NCI-H1092 (cell line): ENCODE data around the gene VGF.

ENCODE experiments used
- DNase-seq: peaks from one replicate; lab custom pipeline; 2025; lab: John Stamatoyannopoulos, UW

The VGF gene

DNA sequence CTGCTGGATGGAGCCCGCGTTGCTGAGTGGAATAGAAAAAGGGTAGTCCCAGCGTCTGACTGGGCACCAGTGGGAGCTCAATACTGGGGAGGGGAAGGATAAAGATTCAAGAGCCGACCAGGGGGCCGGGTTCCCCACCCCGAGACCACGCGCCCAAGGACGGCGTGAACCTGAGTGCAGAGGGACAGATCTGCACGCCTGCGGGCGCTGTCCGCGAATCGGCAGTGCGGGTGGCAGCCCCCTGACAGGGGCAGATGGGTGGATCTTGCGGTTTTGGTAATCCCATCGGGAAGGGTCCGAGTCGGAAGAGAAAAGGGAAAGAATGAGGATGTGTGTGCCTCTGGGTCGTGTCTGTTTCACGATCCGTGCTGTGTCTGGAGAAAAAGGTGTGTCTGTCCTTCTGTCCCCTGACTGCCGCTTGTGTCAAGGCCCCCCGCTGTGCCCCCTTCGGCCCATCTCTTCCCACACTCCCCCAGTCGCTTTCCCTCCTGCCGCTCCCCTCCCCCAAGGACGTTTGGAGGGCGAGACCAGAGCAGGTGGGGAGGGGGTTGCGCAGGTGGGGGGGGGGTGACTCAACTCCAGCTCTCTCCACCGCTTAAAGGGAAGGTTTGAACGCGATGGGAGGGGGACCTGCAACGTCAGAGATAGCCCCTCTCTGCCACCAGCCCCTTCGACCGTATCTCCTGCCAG, 734 bp upstream of the VGF start:
- no peak for DNase-seq

DNA sequence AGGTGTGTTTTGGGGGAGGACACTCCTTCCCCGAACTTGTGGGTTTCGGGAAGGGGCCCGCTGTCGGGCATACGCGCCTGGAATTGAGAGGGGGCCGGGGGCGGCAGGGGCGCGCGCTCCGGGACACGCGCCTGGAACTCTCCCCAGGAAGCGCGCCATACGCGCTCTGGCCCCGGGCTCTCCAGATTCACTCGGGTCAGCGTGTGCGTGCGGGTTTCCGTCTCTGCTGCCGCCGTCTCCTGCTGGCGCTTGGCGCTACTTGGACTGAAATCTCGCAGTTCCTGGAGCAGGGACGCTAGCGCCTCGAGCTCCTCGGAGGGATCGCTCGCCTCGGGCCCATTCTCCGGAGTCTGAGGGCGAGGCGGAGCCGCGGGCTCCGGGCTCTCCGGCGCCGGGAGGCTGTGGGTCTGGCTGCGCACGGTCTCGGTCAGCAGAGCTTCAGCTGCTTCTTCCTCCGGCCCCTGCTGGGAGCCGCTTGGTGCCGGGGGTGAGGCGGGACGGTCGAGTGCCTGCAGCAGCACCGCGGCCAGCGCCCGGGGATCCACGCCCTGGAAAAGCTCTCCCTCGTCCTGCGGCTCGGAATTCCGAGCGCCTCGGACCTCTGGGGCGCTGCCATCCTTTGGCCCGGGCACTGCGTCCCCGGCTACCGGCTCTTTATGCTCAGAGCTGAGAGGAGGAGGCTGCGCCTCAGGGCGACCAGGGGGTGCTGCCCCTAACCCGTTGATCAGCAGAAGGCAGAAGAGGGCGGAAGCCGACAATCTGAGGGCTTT, 1.1 kb downstream of the VGF start:
- DNase-seq = no peak

DNA sequence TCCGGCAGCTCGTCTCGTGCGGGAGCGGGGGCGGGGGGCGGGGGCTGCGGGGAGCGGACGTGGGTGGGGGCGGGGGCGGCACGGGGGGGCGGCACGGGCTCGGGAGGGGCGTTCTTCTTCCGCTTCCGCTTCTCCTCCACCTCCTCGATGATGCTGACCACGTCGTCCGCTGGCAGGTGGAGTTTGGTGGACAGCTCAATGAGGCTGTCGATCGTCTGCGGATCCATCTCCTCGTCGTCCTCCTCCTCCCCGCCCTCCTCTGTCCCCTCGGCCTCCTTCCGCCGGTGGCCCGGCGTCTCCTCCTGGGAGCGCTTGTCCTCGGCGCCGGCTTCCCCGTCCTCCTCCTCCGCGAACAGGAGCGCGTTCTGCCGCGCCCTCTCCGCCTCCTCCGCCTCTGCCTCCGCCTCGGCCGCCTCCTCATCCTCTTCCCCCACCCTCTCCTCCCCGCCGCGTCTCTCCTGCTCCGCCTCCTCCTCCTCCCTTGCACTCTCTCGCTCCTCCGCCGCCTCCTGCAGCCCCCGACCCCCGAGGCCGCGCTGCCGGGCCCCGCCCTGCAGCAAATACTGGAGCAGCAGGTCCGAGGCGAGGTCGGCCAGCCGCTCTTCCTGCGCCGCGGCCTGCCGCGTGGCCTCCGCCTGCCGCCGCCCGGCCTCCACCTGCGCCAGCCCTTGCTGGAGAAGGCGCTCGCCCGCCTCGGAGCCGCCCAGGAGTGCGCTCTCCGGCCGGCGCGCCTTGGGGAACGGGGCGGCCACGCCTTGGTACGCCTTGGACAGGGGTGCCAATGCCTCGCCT, 1.9 kb downstream of the VGF start:
- peak; percentile 60 for DNase-seq

DNA sequence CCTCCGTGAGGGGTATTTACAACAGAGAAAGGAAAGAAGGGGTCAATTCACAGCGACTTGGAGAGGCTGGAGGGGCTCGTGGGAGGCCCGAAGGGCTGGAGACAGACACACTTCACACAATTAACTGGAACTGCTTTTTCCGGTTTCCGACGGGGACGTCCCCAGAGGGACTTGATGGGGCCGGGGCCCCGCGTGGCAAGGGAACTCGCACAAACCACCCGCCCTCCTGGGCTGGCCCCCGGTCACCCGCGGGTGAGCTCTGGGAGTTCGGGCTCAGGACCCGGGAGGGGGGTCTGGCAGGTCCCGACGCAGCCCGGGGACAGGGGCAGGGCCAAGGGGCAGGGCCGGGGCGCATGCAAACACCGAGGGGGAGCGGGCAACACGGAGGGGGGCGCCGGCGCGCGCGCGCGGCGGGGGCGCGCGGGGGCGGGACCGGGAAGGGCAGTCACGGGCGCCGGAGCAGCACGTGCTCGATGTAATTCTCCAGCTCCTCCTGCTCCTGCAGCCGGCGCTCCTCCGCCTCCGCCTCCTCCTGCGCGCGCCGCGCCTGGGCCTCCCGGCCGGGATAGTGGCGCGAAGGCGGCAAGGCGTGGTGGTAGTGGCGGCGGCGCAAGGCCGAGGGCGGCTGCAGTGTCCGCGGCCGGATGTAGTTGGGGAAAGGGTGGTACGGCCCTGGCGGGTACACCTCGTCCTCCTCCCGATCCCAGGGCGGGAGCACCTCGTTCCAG, 2.7 kb downstream of the VGF start:
- peak; percentile 61 for DNase-seq

DNA sequence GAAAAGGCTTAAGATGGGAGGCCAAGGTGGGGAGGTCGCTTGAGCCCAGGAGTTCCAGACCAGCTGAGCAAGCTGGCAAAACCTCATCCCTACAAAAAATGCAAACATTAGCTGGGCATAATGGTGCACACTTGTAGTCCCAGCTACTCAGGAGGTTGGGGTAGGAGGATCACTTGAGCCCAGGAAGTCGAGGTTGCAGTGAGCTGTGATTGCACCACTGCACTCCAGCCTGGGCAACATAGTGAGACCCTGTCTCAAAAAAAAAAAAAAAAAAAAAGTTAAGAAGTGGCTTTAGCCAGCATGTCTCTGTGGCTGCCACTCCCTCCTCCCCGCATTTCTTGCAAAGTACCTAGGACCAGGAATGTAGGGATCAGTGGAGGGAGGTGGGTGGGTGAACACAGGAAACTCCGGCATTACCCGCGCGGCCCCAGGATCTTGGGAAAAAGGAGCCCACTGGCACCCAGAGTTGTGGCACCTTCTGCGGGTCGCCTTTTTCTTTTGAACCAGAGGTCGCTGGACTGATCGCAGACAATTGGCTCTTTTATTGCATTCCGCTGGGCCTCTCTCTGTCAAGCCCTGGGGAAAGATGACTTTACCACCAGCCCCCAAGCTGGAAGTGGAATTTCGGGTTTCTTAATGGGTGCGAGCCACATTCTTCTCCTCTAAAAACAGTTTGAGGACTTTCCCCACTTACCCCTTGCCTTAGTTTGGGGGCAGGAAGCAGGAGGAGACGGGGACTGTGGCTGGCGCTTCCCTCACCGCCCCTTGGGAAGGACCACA, 3.5 kb downstream of the VGF start:
- no peak for DNase-seq

DNA sequence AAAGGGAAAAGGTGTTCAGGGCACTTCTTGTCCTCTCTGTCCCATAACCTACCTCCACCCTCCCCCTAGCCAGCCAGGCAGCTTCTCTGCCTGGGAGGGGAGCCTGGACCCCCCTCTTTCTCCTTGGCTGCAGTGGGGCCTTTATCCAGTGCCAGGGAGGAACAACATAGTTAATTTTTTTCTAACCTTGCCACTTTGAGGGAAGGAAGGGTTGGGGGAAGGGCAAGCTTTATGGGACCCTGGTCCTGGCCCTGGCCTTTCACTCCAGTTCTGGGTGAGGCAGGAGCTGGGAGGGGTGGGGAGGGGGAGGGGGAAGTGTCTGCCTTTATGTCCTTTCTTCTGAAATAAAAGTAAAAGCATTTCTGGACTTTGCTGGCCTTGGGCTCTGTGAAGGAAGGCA, 4.5 kb downstream of the VGF start:
- DNase-seq = no peak

DNA sequence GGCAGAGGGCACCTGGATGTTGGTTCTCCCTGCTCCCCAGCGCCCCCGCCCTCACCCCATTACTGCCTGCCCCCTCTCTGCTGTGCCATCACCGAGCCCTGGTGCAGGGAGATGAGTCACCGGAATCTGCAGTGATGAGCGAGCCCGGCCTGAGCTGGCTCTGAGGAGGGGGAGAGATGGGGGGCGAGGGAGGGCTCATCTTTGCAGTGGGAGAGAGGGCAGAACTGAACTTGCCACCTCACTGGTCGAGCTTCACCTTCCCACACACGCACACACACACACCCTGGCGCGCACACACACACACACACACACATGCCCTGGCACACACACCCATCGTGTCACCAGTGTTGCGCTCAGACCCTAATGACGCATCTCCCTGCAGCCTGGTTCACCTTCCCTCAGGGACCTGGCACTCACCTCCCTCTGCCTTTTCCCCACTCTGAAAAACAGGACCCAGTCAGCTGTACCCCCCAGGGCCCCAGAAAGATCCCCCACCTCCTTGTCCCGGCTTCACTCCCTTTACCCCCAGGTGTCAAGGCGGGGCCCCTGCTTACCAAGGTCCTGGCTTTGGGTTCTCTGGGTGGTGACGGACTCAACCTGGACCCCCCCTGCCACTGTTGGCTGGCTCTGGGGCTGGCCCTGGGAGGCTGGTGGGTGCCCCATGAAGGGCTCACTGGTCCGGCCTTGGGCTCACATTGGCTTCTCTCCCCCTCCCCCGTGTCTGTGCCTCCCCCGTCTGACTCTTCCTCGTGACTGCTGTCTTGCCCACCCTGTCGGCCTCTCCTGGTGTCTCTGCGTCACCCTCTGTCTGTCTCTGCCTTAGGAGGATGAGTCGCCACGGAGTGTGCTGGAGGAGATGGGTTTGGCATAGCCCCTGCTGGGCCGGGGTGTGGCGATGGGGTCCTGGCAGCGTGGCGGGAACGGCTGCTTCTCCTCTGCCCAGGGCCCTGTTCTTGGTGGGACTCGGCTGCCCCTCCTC, 5.4 kb downstream of the VGF start:
- DNase-seq = no peak

DNA sequence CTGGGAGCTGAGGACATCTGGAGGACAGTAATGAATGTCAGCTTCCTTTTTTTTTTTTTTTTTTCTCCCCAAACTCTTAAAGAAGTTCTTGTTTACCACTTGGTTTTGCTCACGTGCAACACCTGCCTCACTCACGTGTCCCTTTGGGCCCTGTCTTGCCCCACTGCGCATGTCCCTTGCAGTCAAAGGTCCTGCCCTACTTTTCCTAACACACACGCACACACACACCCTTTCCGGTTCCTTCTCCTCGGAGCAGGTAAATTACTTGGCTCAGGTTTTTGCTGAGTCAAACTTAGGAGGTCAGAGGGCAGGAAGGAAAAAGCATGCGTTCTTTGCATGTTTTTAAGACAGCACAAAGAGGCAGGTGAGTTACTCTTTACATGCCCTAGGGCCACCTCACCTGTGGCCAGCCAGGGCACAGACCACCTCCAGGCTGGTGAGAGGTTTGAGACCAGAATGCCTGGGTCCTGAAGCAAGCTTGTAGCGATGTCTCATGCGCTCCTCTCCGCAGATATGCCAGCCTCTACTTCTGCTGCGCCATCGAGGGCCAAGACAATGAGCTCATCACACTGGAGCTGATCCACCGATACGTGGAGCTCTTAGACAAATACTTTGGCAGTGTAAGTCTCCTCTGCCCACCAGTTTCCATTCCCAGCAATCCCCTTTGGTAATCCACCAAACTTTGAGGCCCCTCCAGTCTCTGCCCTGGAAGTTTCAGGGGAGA, 8.3 kb downstream of the VGF start:
- no peak for DNase-seq

DNA sequence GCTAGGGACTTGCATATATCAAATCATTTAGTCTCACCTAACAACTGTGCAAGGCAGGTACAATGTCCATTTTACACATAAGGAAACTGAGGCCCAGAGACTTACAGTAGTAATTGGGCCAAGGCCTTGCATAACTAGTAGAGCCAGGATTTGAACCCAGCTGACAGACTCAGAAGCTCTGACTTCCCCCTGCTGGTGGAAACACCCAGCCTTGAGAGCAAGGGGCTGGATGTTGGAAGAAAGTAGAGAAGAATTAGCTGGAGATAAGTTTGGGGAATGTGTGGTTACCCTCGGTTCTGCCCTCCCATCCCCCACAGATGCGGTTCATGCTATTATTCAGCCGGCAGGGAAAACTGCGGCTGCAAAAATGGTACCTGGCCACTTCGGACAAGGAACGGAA, 9.1 kb downstream of the VGF start:
- DNase-seq = no peak

DNA sequence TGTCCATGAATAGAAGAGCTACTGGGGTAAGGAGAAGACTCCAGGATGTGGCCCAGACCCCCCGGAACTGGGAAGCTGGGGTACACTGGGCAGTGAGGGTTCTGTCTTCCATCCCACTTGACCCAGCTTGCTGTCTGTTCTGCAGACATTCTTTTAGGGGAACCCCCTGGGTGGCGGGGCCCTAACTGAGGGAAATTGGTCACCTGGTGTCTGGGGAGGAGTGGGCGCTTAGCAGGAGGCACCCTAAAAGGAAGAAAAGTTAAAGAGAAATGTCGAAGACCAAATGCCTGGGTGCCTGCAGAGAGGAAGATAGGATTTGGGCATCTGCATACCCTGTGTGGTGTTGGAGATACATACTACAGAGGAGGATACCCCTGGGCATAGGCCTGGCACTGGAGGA, 10.1 kb downstream of the VGF start:
- no peak for DNase-seq

DNA sequence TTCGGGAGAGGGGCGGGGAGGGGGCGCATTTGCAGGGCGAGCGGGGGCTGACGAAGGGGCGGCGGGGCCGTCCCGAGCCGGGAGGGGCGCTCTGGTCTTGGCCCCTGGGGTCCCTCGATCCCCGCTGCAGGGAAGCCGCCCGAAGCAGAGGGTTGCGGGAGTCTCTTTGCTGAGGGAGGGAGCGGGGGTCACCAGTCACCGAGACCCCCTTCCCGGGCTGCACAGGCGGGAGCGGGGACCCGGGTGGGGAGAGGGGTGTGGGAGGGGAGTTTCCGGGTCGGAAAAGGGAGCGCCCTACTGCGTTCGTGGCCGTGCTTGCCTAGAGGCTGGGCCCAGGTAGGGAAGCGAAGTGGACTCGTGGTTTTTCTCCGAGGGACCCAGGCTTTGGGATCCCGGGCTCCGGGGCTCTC, 10.7 kb downstream of the VGF start:
- no peak for DNase-seq

DNA sequence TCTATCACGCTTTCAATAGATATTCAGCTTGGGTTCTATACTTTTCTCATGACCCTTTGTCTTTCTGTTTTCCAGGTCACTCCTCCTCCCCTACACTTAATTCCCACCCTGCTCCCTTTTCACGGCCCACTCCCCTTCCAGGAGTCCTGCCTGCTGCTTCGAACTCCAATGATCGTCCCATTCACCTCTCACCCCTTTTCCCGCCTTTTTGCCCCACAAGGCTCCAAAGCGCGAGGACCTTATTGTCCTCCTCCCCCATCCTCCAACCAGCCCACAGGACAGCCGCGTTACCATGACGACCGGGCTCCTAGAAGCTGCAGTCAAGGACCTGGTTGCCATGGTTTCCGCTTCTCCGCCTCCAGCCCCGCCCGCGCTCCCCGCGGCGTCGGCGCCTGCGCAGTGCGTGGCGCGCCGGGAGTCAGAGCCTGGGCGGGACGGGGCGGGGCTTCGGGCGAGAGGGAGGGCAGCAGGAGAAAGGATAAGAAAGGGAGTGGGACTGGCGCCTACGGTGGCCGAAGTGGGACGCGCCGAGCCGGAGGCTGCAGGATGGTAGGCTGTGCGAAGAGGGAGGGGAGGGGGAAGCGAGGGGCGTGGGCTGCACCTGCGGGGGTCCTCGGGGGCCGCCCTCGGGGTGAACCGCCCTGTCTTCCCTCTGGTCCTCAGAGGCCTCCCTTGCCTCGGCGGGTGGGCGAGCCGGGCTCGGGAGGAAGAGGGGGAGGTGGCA, 11.2 kb downstream of the VGF start, which contains the start of gene AP1S1:
AP1S1 (plus strand) TSS at position 508 of the 724 bp plus-strand sequence; CDS start at position 547, 39 bp downstream.
- peak; percentile 98 for DNase-seq

DNA sequence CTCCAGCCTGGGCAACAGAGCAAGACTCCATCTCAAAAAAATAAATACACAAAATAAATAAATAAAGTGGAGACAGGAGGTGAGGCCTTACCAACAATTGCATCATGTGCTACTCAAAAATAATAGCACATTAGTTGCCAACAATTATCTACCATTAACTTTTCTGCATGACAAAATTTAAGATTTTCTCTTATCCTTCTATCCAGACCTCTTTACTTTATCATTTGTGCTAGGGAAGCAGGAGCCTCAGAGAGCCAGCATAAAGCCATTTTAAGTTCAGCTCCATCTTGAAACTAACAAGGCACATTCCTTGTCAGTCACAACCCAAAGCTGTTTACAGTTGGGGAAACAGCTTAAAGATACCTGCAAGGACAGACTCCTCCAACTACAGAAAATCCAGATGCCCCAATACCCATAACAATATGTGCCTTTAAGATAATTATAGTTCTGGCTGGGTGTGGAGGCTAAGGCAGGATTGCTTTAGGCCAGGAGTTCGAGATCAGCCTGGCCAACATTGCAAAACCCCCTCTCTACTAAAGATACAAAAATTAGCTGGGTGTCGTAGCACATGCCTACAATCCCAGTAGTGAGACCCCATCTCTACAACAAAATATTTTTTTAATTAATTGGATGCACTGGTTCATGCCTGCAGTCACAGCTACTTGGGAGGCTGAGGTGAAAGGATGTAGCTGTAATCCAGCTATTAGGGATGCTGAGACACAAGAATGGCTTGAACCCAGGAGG, 13.3 kb downstream of the VGF start:
- DNase-seq = no peak

DNA sequence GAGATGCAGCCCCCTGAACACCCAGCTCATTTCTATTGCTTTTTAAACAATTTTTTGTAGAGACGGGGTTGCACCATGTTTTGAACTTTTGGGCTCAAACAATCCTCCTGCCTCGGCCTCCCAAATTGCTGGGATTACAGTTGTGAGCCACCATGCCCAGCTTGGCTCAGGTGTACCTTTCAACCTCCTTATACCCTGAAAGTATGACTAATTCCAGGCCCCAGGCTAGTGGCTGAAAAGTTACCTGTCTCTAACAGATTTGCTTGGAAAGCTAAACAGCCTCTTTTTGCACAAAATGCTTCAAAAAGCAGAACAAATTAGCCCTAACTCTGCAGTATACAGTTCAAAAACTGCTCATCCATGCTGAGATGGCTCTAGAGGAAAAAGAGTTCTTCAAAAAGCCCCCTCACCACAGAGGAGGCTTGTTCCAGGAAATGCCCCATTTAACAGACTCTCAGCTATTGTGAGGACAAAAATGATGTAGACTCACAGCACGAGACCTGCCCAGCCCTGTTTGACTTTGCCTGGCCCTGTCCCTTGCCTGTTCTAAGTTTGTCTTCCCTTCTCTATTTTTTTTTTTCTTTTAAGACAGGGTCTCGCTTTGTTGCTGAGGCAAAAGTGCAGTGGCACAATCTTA, 24.5 kb downstream of the VGF start:
- DNase-seq = no peak

DNA sequence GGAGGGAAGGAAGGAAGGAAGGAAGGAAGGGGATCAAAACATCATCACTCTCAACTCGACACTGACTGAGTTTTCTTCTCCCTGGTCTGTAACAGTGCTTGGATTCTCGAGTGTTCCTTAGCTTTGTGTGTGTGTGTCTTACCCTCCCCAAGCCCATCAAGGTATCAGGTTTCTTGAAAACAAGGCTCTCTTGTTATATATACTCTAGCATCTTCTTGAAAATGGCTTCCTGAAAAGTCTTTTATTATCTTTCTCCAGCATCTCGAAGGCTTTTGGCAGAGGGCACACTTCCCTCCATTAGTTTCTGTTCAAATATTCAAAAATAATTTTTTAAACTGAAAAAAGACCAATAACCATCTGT, 25.1 kb downstream of the VGF start:
- no peak for DNase-seq

DNA sequence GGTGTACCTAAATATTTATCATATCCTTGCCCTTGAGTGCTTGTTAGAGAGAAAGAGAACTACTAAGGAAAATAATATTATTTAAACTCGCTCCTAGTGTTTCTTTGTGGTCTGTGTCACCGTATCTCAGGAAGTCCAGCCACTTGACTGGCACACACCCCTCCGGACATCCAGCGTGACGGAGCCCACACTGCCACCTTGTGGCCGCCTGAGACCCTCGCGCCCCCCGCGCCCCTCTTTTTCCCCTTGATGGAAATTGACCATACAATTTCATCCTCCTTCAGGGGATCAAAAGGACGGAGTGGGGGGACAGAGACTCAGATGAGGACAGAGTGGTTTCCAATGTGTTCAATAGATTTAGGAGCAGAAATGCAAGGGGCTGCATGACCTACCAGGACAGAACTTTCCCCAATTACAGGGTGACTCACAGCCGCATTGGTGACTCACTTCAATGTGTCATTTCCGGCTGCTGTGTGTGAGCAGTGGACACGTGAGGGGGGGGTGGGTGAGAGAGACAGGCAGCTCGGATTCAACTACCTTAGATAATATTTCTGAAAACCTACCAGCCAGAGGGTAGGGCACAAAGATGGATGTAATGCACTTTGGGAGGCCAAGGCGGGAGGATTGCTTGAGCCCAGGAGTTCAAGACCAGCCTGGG, 27.0 kb downstream of the VGF start:
- no peak for DNase-seq

DNA sequence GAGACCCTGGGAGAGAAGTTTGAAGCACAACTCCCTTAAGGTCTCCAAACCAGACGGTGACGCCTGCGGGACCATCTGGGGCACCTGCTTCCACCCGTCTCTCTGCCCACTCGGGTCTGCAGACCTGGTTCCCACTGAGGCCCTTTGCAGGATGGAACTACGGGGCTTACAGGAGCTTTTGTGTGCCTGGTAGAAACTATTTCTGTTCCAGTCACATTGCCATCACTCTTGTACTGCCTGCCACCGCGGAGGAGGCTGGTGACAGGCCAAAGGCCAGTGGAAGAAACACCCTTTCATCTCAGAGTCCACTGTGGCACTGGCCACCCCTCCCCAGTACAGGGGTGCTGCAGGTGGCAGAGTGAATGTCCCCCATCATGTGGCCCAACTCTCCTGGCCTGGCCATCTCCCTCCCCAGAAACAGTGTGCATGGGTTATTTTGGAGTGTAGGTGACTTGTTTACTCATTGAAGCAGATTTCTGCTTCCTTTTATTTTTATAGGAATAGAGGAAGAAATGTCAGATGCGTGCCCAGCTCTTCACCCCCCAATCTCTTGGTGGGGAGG, 27.6 kb downstream of the VGF start:
- DNase-seq = no peak
